DND-41 (cell line): ENCODE data around the gene TP63.

Experiments used
- CTCF ChIP-seq: IDR thresholded peaks from 2 replicates; pipeline ENCODE4 v1.5.1; 2012; ENCODE audit warnings: borderline replicate concordance, low read length, moderate library complexity, mild to moderate bottlenecking; ENCODE audit not compliant: poor library complexity, severe bottlenecking; ENCODE audit errors: extremely low read depth
- EZH2 ChIP-seq: IDR thresholded peaks from 3 replicates; pipeline ENCODE4 v1.6.1; 2012; ENCODE audit warnings: borderline replicate concordance, low read depth, mild to moderate bottlenecking, moderate library complexity, low read length, inconsistent platforms; ENCODE audit not compliant: severe bottlenecking

GRCh38 chr3:189602471-189602870 lies 28.7 kb upstream of the TP63 start:
- TF ChIP-seq CTCF = no peak
- no peak for TF ChIP-seq EZH2
